H9 (cell line): ENCODE data around the gene CCBE1. TPM values are rescaled to one million over a fixed set of nuclear protein-coding genes. Genes with fewer than 3 reads are reported as not detected.

ENCODE experiments used
- DNase-seq: peaks from one replicate; pipeline ENCODE4 v3.0.0-alpha.2; 2017
- H2AFZ ChIP-seq: one replicate; pipeline ENCODE4 v1.6.1; 2013; ENCODE audit warnings: mild to moderate bottlenecking, low read length, control low read depth, moderate library complexity
- H2AK5ac ChIP-seq: 2 replicates; pipeline ENCODE4 v1.6.1; 2013; ENCODE audit warnings: low read length, control low read depth, mixed read lengths; ENCODE audit not compliant: insufficient read length
- H2BK120ac ChIP-seq: one replicate; pipeline ENCODE4 v1.6.1; 2013; ENCODE audit warnings: low read depth, mild to moderate bottlenecking, low read length, control low read depth, inconsistent platforms; ENCODE audit not compliant: poor library complexity, severe bottlenecking
- H2BK12ac ChIP-seq: 2 replicates; pipeline ENCODE4 v1.6.1; 2013; ENCODE audit warnings: low read length, control low read depth, mixed read lengths, low read depth; ENCODE audit not compliant: insufficient read length
- H2BK15ac ChIP-seq: 2 replicates; pipeline ENCODE4 v1.6.1; 2013; ENCODE audit warnings: low read depth, low read length, control low read depth
- H2BK20ac ChIP-seq: one replicate; pipeline ENCODE4 v1.6.1; 2013; ENCODE audit warnings: low read depth, mild to moderate bottlenecking, low read length, control low read depth, inconsistent platforms; ENCODE audit not compliant: poor library complexity, severe bottlenecking
- H2BK5ac ChIP-seq: 2 replicates; pipeline ENCODE4 v1.6.1; 2013; ENCODE audit warnings: low read length, control low read depth, mixed read lengths; ENCODE audit not compliant: insufficient read length
- H3K14ac ChIP-seq: 2 replicates; pipeline ENCODE4 v1.6.1; 2013; ENCODE audit warnings: low read length, control low read depth; ENCODE audit not compliant: insufficient read depth
- H3K18ac ChIP-seq: 2 replicates; pipeline ENCODE4 v1.6.1; 2013; ENCODE audit warnings: low read depth, mild to moderate bottlenecking, mixed read lengths, low read length, control low read depth; ENCODE audit not compliant: insufficient read length
- H3K23ac ChIP-seq: 2 replicates; pipeline ENCODE4 v1.6.1; 2013; ENCODE audit warnings: low read length, control low read depth, mixed read lengths, low read depth; ENCODE audit not compliant: insufficient read length
- H3K23me2 ChIP-seq: 2 replicates; pipeline ENCODE4 v1.6.1; 2013; ENCODE audit warnings: low read depth, mild to moderate bottlenecking, mixed read lengths, low read length, control low read depth; ENCODE audit not compliant: insufficient read length, poor library complexity, severe bottlenecking
- H3K27ac ChIP-seq: 2 replicates; pipeline ENCODE4 v1.5.1; 2013; ENCODE audit warnings: low read length, control low read depth, mixed read lengths, low read depth; ENCODE audit not compliant: insufficient read length
- H3K27me3 ChIP-seq: 2 replicates; pipeline ENCODE4 v1.6.1; 2013; ENCODE audit warnings: low read length, control low read depth, inconsistent platforms; ENCODE audit not compliant: insufficient read depth
- H3K4ac ChIP-seq: 2 replicates; pipeline ENCODE4 v1.6.1; 2013; ENCODE audit warnings: low read depth, mild to moderate bottlenecking, control low read depth, inconsistent platforms, low read length, moderate library complexity
- H3K4me1 ChIP-seq: 2 replicates; pipeline ENCODE4 v1.6.1; 2013; ENCODE audit warnings: low read length, control low read depth, inconsistent platforms; ENCODE audit not compliant: insufficient read depth
- H3K4me2 ChIP-seq: 2 replicates; pipeline ENCODE4 v1.6.1; 2013; ENCODE audit warnings: low read length, control low read depth, mixed read lengths; ENCODE audit not compliant: insufficient read length, insufficient read depth
- H3K56ac ChIP-seq: 2 replicates; pipeline ENCODE4 v1.6.1; 2013; ENCODE audit warnings: low read depth, mild to moderate bottlenecking, mixed read lengths, low read length, control low read depth; ENCODE audit not compliant: insufficient read length
- H3K79me1 ChIP-seq: 2 replicates; pipeline ENCODE4 v1.6.1; 2013; ENCODE audit warnings: low read depth, mild to moderate bottlenecking, moderate library complexity, low read length, control low read depth, inconsistent platforms; ENCODE audit not compliant: insufficient read depth, poor library complexity, severe bottlenecking
- H3K79me2 ChIP-seq: 2 replicates; pipeline ENCODE4 v1.6.1; 2013; ENCODE audit warnings: low read length, control low read depth, inconsistent platforms; ENCODE audit not compliant: insufficient read depth
- H3K9ac ChIP-seq: 2 replicates; pipeline ENCODE4 v1.6.1; 2013; ENCODE audit warnings: low read length, control low read depth, mixed read lengths; ENCODE audit not compliant: insufficient read length; ENCODE audit errors: extremely low read depth
- H3K9me3 ChIP-seq: one replicate; pipeline ENCODE4 v1.6.1; 2013; ENCODE audit warnings: low read depth, low read length, inconsistent platforms; ENCODE audit not compliant: control insufficient read depth
- H3T11ph ChIP-seq: one replicate; pipeline ENCODE4 v1.6.1; 2013; ENCODE audit warnings: mild to moderate bottlenecking, low read length, control low read depth, inconsistent platforms
- H4K20me1 ChIP-seq: one replicate; pipeline ENCODE4 v1.6.1; 2013; ENCODE audit not compliant: control insufficient read depth, insufficient read length, insufficient read depth
- H4K5ac ChIP-seq: 2 replicates; pipeline ENCODE4 v1.6.1; 2013; ENCODE audit warnings: low read depth, mild to moderate bottlenecking, mixed read lengths, low read length, control low read depth; ENCODE audit not compliant: insufficient read length
- H4K8ac ChIP-seq: replicated peaks from 2 replicates; pipeline ENCODE4 v1.6.1; 2013; ENCODE audit warnings: low read length, control low read depth, mixed read lengths, low read depth; ENCODE audit not compliant: insufficient read length
- H4K91ac ChIP-seq: 2 replicates; pipeline ENCODE4 v1.6.1; 2013; ENCODE audit warnings: low read depth, mild to moderate bottlenecking, moderate library complexity, mixed read lengths, low read length, control low read depth; ENCODE audit not compliant: insufficient read length
- H3K27ac Mint-ChIP-seq, 3 experiments: 2 replicates in 2 of 3; 3 replicates in 1 of 3; pipeline ENCODE4 v1.8.0; 2020 to 2021; ENCODE audit warnings: mixed read lengths in 3 of 3, mild to moderate bottlenecking in 1 of 3, moderate library complexity in 1 of 3
- H3K27me3 Mint-ChIP-seq: 2 replicates; pipeline ENCODE4 v1.8.0; 2021; ENCODE audit warnings: low read depth, mild to moderate bottlenecking, moderate library complexity, mixed read lengths
- H3K36me3 Mint-ChIP-seq, 3 experiments: 2 replicates in 2 of 3; 3 replicates in 1 of 3; pipeline ENCODE4 v1.8.0; 2020 to 2021; ENCODE audit warnings: low read depth in 3 of 3, mixed read lengths in 3 of 3; ENCODE audit not compliant: insufficient read depth in 1 of 3
- H3K4me1 Mint-ChIP-seq, 2 experiments: 2 replicates each; pipeline ENCODE4 v1.8.0; 2020; ENCODE audit warnings: mixed read lengths in 2 of 2
- H3K4me3 Mint-ChIP-seq, 2 experiments: 2 replicates in 1 of 2; 3 replicates in 1 of 2; pipeline ENCODE4 v1.8.0; 2020 to 2021; ENCODE audit warnings: mild to moderate bottlenecking in 2 of 2, mixed read lengths in 2 of 2, moderate library complexity in 1 of 2
- H3K9me3 Mint-ChIP-seq, 2 experiments: 2 replicates in 1 of 2; 3 replicates in 1 of 2; pipeline ENCODE4 v1.8.0; 2020; ENCODE audit warnings: mild to moderate bottlenecking in 2 of 2, mixed read lengths in 2 of 2, moderate library complexity in 1 of 2
- CTCF ChIP-seq: fragments of 200-600 bp; sonication (generic); conservative IDR thresholded peaks from 3 replicates; pipeline ENCODE4 v1.8.0; 2021; ENCODE audit warnings: antibody characterized with exemption, mild to moderate bottlenecking
- WGBS: extraction: QIAGEN DNeasy Blood & Tissue Kit; methylation state at CpG from one replicate; pipeline ENCODE4 v1.1.7; 2013; ENCODE audit warnings: missing lambda C conversion rate, low lambda C conversion rate, mixed read lengths; ENCODE audit not compliant: insufficient read length; ENCODE audit errors: extremely low coverage; 5-methylcytosine and 5-hydroxymethylcytosine counted together
- total RNA-seq: library from RNA; stranded (reverse); gene quantifications from 2 replicates; pipeline ENCODE4 v1.2.1, GENCODE V29; 2021

The CCBE1 gene
- total RNA-seq, 1 experiment from 2014 or later: 0.39 TPM

DNA sequence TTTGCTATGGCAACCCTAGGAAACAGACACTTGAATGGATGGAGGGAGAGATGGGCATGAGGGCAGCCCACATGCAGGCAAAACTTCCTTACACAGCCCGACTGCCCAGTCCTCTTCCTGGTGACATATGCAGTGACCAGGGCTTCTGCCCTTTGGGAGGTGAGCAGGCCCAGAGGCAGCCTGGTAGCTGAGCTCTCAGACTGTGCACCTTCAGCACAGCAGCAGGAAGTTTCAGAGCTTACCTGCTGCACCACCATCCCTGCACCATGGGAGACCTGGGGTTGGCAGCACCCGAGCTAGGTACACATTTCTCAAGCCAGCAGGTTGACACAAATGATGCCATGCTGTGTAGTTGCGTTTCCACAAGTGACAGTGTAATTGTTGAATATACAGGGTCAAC is 240.6 kb downstream of the CCBE1 start:
- no peak overlapping the region for H3K27ac Mint-ChIP-seq
- no CpG with 5 or more reads among the region's 3 CpGs for WGBS
- H3K4me3 Mint-ChIP-seq: no peak overlapping the region

More for the DNA sequence above, 240.6 kb downstream of the CCBE1 start:
- Histone ChIP-seq H3K9ac (no peak overlapping the region), H4K20me1 (no peaks in the 10 kb centered on the region), H3K79me2 (no peaks in the 10 kb centered on the region), H3K27me3 (no peaks in the 10 kb centered on the region), H3K23ac (no peak overlapping the region), H3K56ac (no peak overlapping the region), H2BK120ac (no peak overlapping the region), H3K4me2 (no peak overlapping the region), H2AFZ (no peak overlapping the region), H2BK5ac (no peak overlapping the region), H4K5ac (no peak overlapping the region), H4K91ac (no peak overlapping the region), H2AK5ac (no peak overlapping the region), H3K18ac (no peak overlapping the region), H2BK12ac (no peak overlapping the region), H3K4me1 (no peaks in the 10 kb centered on the region), H3T11ph (no peak overlapping the region), H3K9me3 (no peaks in the 10 kb centered on the region), H4K8ac (no peak overlapping the region), H3K4ac (no peak overlapping the region), H2BK15ac (no peak overlapping the region), H2BK20ac (no peak overlapping the region), H3K14ac (no peak overlapping the region), H3K23me2 (no peaks in the 10 kb centered on the region), H3K27ac (no peak overlapping the region), H3K79me1 (no peaks in the 10 kb centered on the region)
- Mint-ChIP-seq H3K27me3 (no peaks in the 10 kb centered on the region; the same call in 1 of the 2 replicates), H3K9me3 (no peaks in the 10 kb centered on the region), H3K36me3 (no peaks in the 10 kb centered on the region), H3K4me1 (peaks cover 0 to 13% of the 10 kb centered on the region in 2 experiments; a peak in 3 of 4 replicates)
- no peak for TF ChIP-seq CTCF
- DNase-seq: no peak
